Adrenal gland (tissue), 5 donors: Measurements from ENCODE around the gene BAG3.

Source experiments
- POLR2A ChIP-seq, 2 donors: fragments of 450-650 bp; IDR thresholded peaks; one replicate each; pipeline ENCODE4 v1.6.1; 2017; ENCODE audit warnings: antibody characterized with exemption in 2 of 2, mild to moderate bottlenecking in 2 of 2, moderate library complexity in 1 of 2
- TF ChIP-seq, protein P1 (sequence below), 6 experiments: fragments of 450-650 bp in 4 of 6; fragments of 200-600 bp in 2 of 6; sonication (generic) in 1 of 6; IDR thresholded peaks; 1 replicate in 5 of 6; 2 replicates in 1 of 6; pipeline versions ENCODE4 v1.5.1 to v1.8.0; 2016 to 2021; ENCODE audit warnings: antibody characterized with exemption in 6 of 6, mild to moderate bottlenecking in 2 of 6, moderate library complexity in 1 of 6
- donor health status: DM: no; HTN: no; CAD: no.

DNA sequence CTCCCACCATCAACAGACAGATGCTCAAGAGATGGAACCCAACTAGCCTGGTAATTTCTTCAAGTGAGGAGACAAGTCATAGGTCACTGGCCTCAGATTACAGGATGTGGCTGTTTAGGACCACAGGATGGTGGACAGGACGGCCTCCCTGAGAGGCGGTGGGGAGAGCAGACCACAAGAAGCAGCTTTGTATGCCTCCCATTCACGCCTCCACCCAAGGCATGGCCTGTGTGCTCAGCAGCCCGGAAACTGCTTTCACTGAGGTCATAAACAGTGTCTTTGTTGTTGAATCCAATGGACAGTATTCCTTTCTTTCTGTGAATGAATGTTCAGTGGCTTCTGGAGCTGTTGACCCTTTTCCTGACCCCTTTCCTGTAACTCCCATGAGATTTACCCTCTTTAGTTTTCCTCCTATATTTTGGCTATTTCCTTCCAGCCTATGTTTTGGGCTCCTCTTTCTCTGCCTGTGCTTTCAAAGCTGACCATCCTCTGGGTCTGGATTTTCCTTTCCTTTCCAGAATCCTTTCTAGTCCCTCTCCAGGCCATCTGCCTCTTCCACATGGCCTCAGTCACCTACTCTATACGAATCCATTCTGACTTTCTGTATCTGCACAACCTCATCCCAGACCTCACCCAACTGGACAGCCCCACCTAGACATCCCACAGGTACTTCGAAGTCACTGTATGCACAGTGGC is 42.2 kb downstream of the BAG3 start:
- TF ChIP-seq, protein P1, sequence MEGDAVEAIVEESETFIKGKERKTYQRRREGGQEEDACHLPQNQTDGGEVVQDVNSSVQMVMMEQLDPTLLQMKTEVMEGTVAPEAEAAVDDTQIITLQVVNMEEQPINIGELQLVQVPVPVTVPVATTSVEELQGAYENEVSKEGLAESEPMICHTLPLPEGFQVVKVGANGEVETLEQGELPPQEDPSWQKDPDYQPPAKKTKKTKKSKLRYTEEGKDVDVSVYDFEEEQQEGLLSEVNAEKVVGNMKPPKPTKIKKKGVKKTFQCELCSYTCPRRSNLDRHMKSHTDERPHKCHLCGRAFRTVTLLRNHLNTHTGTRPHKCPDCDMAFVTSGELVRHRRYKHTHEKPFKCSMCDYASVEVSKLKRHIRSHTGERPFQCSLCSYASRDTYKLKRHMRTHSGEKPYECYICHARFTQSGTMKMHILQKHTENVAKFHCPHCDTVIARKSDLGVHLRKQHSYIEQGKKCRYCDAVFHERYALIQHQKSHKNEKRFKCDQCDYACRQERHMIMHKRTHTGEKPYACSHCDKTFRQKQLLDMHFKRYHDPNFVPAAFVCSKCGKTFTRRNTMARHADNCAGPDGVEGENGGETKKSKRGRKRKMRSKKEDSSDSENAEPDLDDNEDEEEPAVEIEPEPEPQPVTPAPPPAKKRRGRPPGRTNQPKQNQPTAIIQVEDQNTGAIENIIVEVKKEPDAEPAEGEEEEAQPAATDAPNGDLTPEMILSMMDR (IDR thresholded peaks at IDR 0.05), result no peak
- TF ChIP-seq POLR2A (IDR thresholded peaks at IDR 0.05), result no peak
